Measurements from ENCODE around the gene HYAL2. TPM values are rescaled to one million over a fixed set of nuclear protein-coding genes. Genes with fewer than 3 reads are reported as not detected.
A peak's percentile ranks its signal among the peaks of the same experiment; 100 is the strongest.

Gene HYAL2
- total and polyA plus RNA-seq, 9 of the 15 experiments (the other 6 are each of a cell fraction or from before 2014, with no cell fraction given): 0.36 to 22.7 (median 11.4) TPM; not detected in 1

DNA sequence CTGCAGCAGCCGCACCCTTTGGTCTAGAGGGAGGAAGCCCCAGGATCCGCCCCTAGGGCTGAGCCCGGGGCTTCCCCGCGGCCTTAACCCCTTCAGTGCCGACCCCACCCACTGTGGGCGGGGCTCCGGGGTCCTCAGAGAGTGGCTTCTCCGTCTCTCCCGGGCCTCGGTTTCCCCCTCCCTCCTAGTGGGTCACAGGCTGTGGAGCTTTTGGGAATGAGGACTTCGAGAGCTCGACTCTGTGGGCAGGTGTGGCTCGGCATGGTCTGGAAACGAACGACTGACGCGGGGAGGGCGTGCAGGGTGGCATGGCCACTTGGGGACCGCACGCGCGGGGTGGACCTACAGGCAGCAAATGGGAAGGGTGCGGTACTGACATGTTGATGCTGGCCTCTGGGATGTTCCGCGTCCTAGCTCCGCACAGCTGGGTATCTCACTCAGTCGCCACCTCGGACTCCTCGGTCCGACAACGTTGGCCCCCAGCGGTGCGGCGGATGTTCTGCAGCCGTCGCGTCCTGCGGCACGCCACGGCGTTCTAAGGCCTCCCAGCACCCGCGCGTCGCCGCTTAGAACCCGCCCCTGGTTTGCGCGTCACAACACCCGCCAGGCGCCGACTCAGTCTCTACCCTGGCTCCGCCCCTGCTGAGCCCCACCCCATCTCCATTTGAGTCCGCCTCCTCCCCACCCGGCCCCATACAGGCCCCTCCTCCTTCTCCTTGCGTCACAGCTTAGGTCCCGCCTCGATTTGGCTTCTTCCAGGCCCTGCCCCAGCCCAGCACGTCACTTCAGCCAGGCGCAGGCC, 23.5 kb downstream of the HYAL2 start, which contains the start of the genes HYAL3 and NAA80 (continued):
- TF ChIP-seq FIP1L1 (IDR thresholded peaks at IDR 0.05; ENCODE audit: low read depth, low read length, poor library complexity, severe bottlenecking): peak; percentile 52
- TF ChIP-seq HDAC3 (IDR thresholded peaks at IDR 0.05; ENCODE audit: borderline replicate concordance, partially characterized antibody): no peak
- TF ChIP-seq, protein P1, sequence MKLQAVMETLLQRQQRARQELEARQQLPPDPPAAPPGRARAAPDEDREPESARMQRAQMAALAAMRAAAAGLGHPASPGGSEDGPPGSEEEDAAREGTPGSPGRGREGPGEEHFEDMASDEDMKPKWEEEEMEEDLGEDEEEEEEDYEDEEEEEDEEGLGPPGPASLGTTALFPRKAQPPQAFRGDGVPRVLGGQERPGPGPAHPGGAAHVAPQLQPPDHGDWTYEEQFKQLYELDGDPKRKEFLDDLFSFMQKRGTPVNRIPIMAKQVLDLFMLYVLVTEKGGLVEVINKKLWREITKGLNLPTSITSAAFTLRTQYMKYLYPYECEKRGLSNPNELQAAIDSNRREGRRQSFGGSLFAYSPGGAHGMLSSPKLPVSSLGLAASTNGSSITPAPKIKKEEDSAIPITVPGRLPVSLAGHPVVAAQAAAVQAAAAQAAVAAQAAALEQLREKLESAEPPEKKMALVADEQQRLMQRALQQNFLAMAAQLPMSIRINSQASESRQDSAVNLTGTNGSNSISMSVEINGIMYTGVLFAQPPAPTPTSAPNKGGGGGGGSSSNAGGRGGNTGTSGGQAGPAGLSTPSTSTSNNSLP (IDR thresholded peaks at IDR 0.05; ENCODE audit: borderline replicate concordance, low read depth, low read length): no peak
- TF ChIP-seq, protein P2, sequence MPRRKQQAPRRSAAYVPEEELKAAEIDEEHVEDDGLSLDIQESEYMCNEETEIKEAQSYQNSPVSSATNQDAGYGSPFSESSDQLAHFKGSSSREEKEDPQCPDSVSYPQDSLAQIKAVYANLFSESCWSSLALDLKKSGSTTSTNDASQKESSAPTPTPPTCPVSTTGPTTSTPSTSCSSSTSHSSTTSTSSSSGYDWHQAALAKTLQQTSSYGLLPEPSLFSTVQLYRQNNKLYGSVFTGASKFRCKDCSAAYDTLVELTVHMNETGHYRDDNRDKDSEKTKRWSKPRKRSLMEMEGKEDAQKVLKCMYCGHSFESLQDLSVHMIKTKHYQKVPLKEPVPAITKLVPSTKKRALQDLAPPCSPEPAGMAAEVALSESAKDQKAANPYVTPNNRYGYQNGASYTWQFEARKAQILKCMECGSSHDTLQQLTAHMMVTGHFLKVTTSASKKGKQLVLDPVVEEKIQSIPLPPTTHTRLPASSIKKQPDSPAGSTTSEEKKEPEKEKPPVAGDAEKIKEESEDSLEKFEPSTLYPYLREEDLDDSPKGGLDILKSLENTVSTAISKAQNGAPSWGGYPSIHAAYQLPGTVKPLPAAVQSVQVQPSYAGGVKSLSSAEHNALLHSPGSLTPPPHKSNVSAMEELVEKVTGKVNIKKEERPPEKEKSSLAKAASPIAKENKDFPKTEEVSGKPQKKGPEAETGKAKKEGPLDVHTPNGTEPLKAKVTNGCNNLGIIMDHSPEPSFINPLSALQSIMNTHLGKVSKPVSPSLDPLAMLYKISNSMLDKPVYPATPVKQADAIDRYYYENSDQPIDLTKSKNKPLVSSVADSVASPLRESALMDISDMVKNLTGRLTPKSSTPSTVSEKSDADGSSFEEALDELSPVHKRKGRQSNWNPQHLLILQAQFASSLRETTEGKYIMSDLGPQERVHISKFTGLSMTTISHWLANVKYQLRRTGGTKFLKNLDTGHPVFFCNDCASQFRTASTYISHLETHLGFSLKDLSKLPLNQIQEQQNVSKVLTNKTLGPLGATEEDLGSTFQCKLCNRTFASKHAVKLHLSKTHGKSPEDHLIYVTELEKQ (CRISPR knock-in tag; IDR thresholded peaks at IDR 0.05): no peak
- TF ChIP-seq SETDB1 (IDR thresholded peaks at IDR 0.05; ENCODE audit: low read length): no peak
- TF ChIP-seq SMARCA4 (IDR thresholded peaks at IDR 0.05): no peak
- TF ChIP-seq POLR2AphosphoS5 (IDR thresholded peaks at IDR 0.05; ENCODE audit: control insufficient read depth, insufficient read depth, low read depth, low read length): 0 out of 2 replicates have a peak, but pooled peaks have one; percentile 15
- TF ChIP-seq ZNF696 (CRISPR knock-in tag; conservative IDR thresholded peaks at IDR 0.05): no peak
- TF ChIP-seq CBX8 (IDR thresholded peaks at IDR 0.05; ENCODE audit: borderline replicate concordance, extremely low read depth, low read depth, low read length, poor library complexity, severe bottlenecking): no peak
- no peak for TF ChIP-seq RBM14 (IDR thresholded peaks at IDR 0.05; ENCODE audit: borderline replicate concordance, insufficient read depth, low read depth, low read length)
- TF ChIP-seq EP400 (IDR thresholded peaks at IDR 0.05): peak; percentile 69; the same call in 1 of the 2 replicates
- 0 out of 2 replicates have a peak, but pooled peaks have one; percentile 43 for TF ChIP-seq TCF7 (IDR thresholded peaks at IDR 0.05; ENCODE audit: borderline replicate concordance)
- TF ChIP-seq BHLHE40 (IDR thresholded peaks at IDR 0.05; ENCODE audit: low read length): peak; percentile 60; the same call in 1 of the 2 replicates
- TF ChIP-seq RBM17 (IDR thresholded peaks at IDR 0.05; ENCODE audit: borderline replicate concordance, low read depth, low read length): no peak
- TF ChIP-seq ZNF354B (CRISPR knock-in tag; IDR thresholded peaks at IDR 0.05): no peak
- TF ChIP-seq NRF1 (conservative IDR thresholded peaks at IDR 0.05 in 1 of 2, IDR thresholded peaks at IDR 0.05 in 1 of 2): peak; percentile 89 to 90
- no peak for TF ChIP-seq ZC3H4 (CRISPR knock-in tag; IDR thresholded peaks at IDR 0.05; ENCODE audit: borderline replicate concordance)
